SK-N-SH (cell line): ENCODE measurements around the gene PLXNB1. TPM values are rescaled to one million over a fixed set of nuclear protein-coding genes. Genes with fewer than 3 reads are reported as not detected.
"Not testable (repeated sequence)": the region's sequence is repeated elsewhere in the genome, so short reads cannot be mapped to it uniquely, and the experiment has no call there.

Experiments
- CTCF ChIA-PET: fragments of 300-600, 350-600 bp; formaldehyde crosslinking; extraction: SDS; loops from one replicate; lab custom pipeline; 2021; lab: Yijun Ruan, JAX
- POLR2A ChIA-PET: fragments of 350-600 bp; sonication (Branson Sonifier 250); formaldehyde crosslinking; extraction: SDS; loops from one replicate; lab custom pipeline; 2020; ENCODE audit warnings: antibody characterized with exemption, inconsistent platforms; lab: Yijun Ruan, JAX
- DNase-seq: peaks from one replicate; pipeline ENCODE4 v3.0.0; 2012
- H2AFZ ChIP-seq: fragments of 200-600 bp; sonication (generic); 2 replicates; pipeline ENCODE4 v1.8.1; 2016; ENCODE audit warnings: antibody characterized with exemption, mild to moderate bottlenecking, low read depth
- H3F3A ChIP-seq: fragments of 200-600 bp; sonication (generic); replicated peaks from 2 replicates; pipeline ENCODE3; 2016; ENCODE audit warnings: antibody characterized with exemption, mild to moderate bottlenecking; ENCODE audit not compliant: insufficient read depth
- H3K27ac ChIP-seq, 2 experiments: fragments of 200-500 bp in 1 of 2; fragments of 200-600 bp in 1 of 2; sonication (Bioruptor generic) in 1 of 2; sonication (generic), shearing (Covaris generic) in 1 of 2; 2 replicates each; pipeline versions ENCODE4 v1.5.1 to v1.6.1; 2014 to 2016; ENCODE audit warnings: low read depth in 2 of 2, inconsistent platforms in 1 of 2, low read length in 1 of 2, mild to moderate bottlenecking in 1 of 2, mixed read lengths in 1 of 2
- H3K27me3 ChIP-seq: fragments of 200-600 bp; sonication (generic), shearing (Covaris generic); 2 replicates; pipeline ENCODE4 v1.6.1; 2016; ENCODE audit warnings: mixed run types; ENCODE audit not compliant: insufficient read depth
- H3K36me3 ChIP-seq, 2 experiments: fragments of 200-500 bp in 1 of 2; fragments of 200-600 bp in 1 of 2; sonication (Bioruptor generic) in 1 of 2; sonication (generic) in 1 of 2; replicated peaks in 1 of 2; 2 replicates each; pipeline versions ENCODE3 to v1.5.1; 2014 to 2016; ENCODE audit warnings: low read length in 1 of 2, mild to moderate bottlenecking in 1 of 2; ENCODE audit not compliant: insufficient read depth in 2 of 2, control insufficient read depth in 1 of 2
- H3K4me1 ChIP-seq, 2 experiments: fragments of 200-500 bp in 1 of 2; fragments of 200-600 bp in 1 of 2; sonication (Bioruptor generic) in 1 of 2; sonication (generic), shearing (Covaris generic) in 1 of 2; 2 replicates each; pipeline versions ENCODE4 v1.5.1 to v1.6.1; 2014 to 2016; ENCODE audit warnings: low read depth in 1 of 2, low read length in 1 of 2, mixed run types in 1 of 2; ENCODE audit not compliant: insufficient read depth in 2 of 2, control insufficient read depth in 1 of 2
- H3K4me2 ChIP-seq: fragments of 200-600 bp; sonication (generic), shearing (Covaris generic); 2 replicates; pipeline ENCODE4 v1.6.1; 2017; ENCODE audit warnings: mixed run types
- H3K4me3 ChIP-seq, 2 experiments: fragments of 200-500 bp in 1 of 2; fragments of 200-600 bp in 1 of 2; sonication (Bioruptor generic) in 1 of 2; sonication (generic), shearing (Covaris generic) in 1 of 2; 2 replicates each; pipeline versions ENCODE4 v1.5.1 to v1.8.1; 2014 to 2016; ENCODE audit warnings: low read depth in 2 of 2, inconsistent platforms in 1 of 2, low read length in 1 of 2, mild to moderate bottlenecking in 1 of 2, mixed read lengths in 1 of 2, moderate library complexity in 1 of 2
- H3K79me2 ChIP-seq: fragments of 200-600 bp; sonication (generic); 2 replicates; pipeline ENCODE4 v1.8.1; 2017; ENCODE audit warnings: mild to moderate bottlenecking; ENCODE audit not compliant: insufficient read depth
- H3K9ac ChIP-seq: fragments of 200-600 bp; sonication (generic); 2 replicates; pipeline ENCODE4 v1.6.1; 2017; ENCODE audit warnings: mixed run types
- H3K9me2 ChIP-seq: fragments of 200-600 bp; sonication (generic); 2 replicates; pipeline ENCODE4 v1.6.1; 2017; ENCODE audit warnings: mixed run types
- H3K9me3 ChIP-seq: fragments of 200-600 bp; sonication (generic); 2 replicates; pipeline ENCODE4 v1.6.1; 2017; ENCODE audit warnings: mixed run types, mild to moderate bottlenecking, moderate library complexity
- H4K20me1 ChIP-seq: fragments of 200-600 bp; sonication (generic); 2 replicates; pipeline ENCODE4 v1.6.1; 2017; ENCODE audit warnings: mild to moderate bottlenecking, mixed run types; ENCODE audit not compliant: insufficient read depth
- ELF1 ChIP-seq: IDR thresholded peaks from 2 replicates; pipeline ENCODE4 v1.4.0; 2012
- EP300 ChIP-seq, 2 experiments: IDR thresholded peaks; 2 replicates each; pipeline versions ENCODE4 v1.4.0 to v1.6.1; 2012; ENCODE audit warnings: borderline replicate concordance in 1 of 2, low read depth in 1 of 2, low read length in 1 of 2
- EZH2phosphoT487 ChIP-seq: fragments of 200-600 bp; sonication (generic); IDR thresholded peaks from 2 replicates; pipeline ENCODE4 v1.6.1; 2017; ENCODE audit warnings: low read depth, mixed run types, mild to moderate bottlenecking, antibody characterized with exemption, moderate library complexity, borderline replicate concordance
- FOSL2 ChIP-seq: IDR thresholded peaks from 2 replicates; pipeline ENCODE4 v1.4.0; 2012; ENCODE audit warnings: low read depth, mild to moderate bottlenecking, moderate library complexity, borderline replicate concordance
- IRF3 ChIP-seq: fragments of 150-350 bp; IDR thresholded peaks from 2 replicates; pipeline ENCODE4 v1.6.1; 2016; ENCODE audit warnings: mild to moderate bottlenecking, low read depth, low read length
- POLR2AphosphoS5 ChIP-seq: IDR thresholded peaks from 2 replicates; pipeline ENCODE4 v1.6.1; 2012; ENCODE audit warnings: low read depth, low read length
- RAD21 ChIP-seq: IDR thresholded peaks from 2 replicates; pipeline ENCODE4 v1.6.1; 2012; ENCODE audit warnings: mild to moderate bottlenecking, low read length
- SIN3A ChIP-seq: IDR thresholded peaks from 2 replicates; pipeline ENCODE4 v1.6.1; 2012; ENCODE audit warnings: low read depth, mild to moderate bottlenecking, low read length, moderate library complexity, borderline replicate concordance
- TCF12 ChIP-seq: IDR thresholded peaks from 2 replicates; pipeline ENCODE4 v1.4.0; 2012
- USF1 ChIP-seq: IDR thresholded peaks from 2 replicates; pipeline ENCODE4 v1.4.0; 2012; ENCODE audit warnings: low read depth, borderline replicate concordance
- YY1 ChIP-seq: IDR thresholded peaks from 2 replicates; pipeline ENCODE4 v1.4.0; 2012; ENCODE audit warnings: low read depth, mild to moderate bottlenecking
- ZBTB33 ChIP-seq: IDR thresholded peaks from 2 replicates; pipeline ENCODE4 v1.4.0; 2012; ENCODE audit warnings: low read depth, borderline replicate concordance
- WGBS: methylation state at CpG from one replicate; pipeline ENCODE4 v1.1.6; 2017; ENCODE audit warnings: low lambda C conversion rate; 5-methylcytosine and 5-hydroxymethylcytosine counted together
- polyA plus RNA-seq, 3 experiments: library from polyadenylated mRNA; depleted of rRNA; stranded (reverse); fragments of >200 nt; gene quantifications; 2 replicates each; pipeline ENCODE4 v1.2.3, GENCODE V29; 2012

Gene PLXNB1
- polyA plus RNA-seq, 1 of the 3 experiments (the other 2 are of a cell fraction) = 39.8 TPM

GRCh38 chr3:48463703-48464102, 33.8 kb upstream of the PLXNB1 start:
- WGBS = 93% methylated on average over 9 of the region's 9 CpGs

GRCh38 chr3:48461767-48462166, 31.9 kb upstream of the PLXNB1 start:
- H3K9me2 ChIP-seq, H2AFZ ChIP-seq, H3K27me3 ChIP-seq, H4K20me1 ChIP-seq, H3K79me2 ChIP-seq, DNase-seq, H3K4me3 ChIP-seq, H3K9ac ChIP-seq, H3K27ac ChIP-seq, H3K9me3 ChIP-seq, H3K4me2 ChIP-seq: not testable (repeated sequence)
- POLR2A ChIA-PET = interaction anchor here (0.6 kb wide), 2 partner anchors 9 to 197 kb away, joined by 3 read pairs; no protein-coding TSS in a partner anchor
- Histone ChIP-seq H3K36me3 (peaks cover 36 to 45% of the 10 kb centered on the region in 2 experiments), H3K4me1 (peaks cover 8 to 30% of the 10 kb centered on the region in 2 experiments; a peak in 2 of 4 replicates), H3F3A (peaks cover 19% of the 10 kb centered on the region)
- CTCF ChIA-PET = interaction anchor here (1.0 to 8.2 kb wide), 4 partner anchors 26 to 99 kb away, joined by 3 to 136 read pairs (median 47); partner anchors contain the start of gene PFKFB4
- WGBS = 90% methylated on average over 5 of the region's 7 CpGs

More at GRCh38 chr3:48463703-48464102, 33.8 kb upstream of the PLXNB1 start:
- no peak overlapping the region for H3K4me3 ChIP-seq
- CTCF ChIA-PET = interaction anchor here (1.0 to 8.2 kb wide), 10 partner anchors 10 to 172 kb away, joined by 3 to 136 read pairs (median 6); partner anchors contain the start of genes PFKFB4 and SLC26A6
- peaks cover 26 to 57% of the 10 kb centered on the region in 2 experiments for H3K36me3 ChIP-seq
- peaks cover 16 to 50% of the 10 kb centered on the region in 2 experiments; a peak in 2 of 4 replicates for H3K4me1 ChIP-seq
- peaks cover 22% of the 10 kb centered on the region for H3F3A ChIP-seq
- H3K9me2 ChIP-seq = no peaks in the 10 kb centered on the region
- H3K4me2 ChIP-seq = no peak overlapping the region
- H3K9ac ChIP-seq = no peak overlapping the region
- H3K27me3 ChIP-seq = no peaks in the 10 kb centered on the region
- H3K79me2 ChIP-seq = peaks cover 26% of the 10 kb centered on the region
- no peak overlapping the region for H2AFZ ChIP-seq
- H3K9me3 ChIP-seq = no peaks in the 10 kb centered on the region
- POLR2A ChIA-PET = interaction anchor here (0.9 to 1.5 kb wide), 3 partner anchors 9 to 44 kb away, joined by 3 to 7 read pairs (median 4); no protein-coding TSS in a partner anchor
- no peak overlapping the region for H3K27ac ChIP-seq
- no peaks in the 10 kb centered on the region for H4K20me1 ChIP-seq
- TF ChIP-seq FOSL2 = no peak
- no peak for TF ChIP-seq EP300 (IDR thresholded peaks at IDR 0.05; ENCODE audit: borderline replicate concordance in 1 of 2, low read depth in 1 of 2, low read length in 1 of 2)
- TF ChIP-seq SIN3A = no peak
- no peak for TF ChIP-seq USF1
- TF ChIP-seq ELF1 = no peak
- no peak for TF ChIP-seq EZH2phosphoT487
- TF ChIP-seq YY1 = no peak
- TF ChIP-seq TCF12 = no peak
- TF ChIP-seq RAD21 = no peak
- TF ChIP-seq ZBTB33 = no peak
- TF ChIP-seq IRF3 = no peak
- TF ChIP-seq POLR2AphosphoS5 = no peak
- DNase-seq = no peak
